HepG2 (cell line): ENCODE measurements around the gene TMEM253. TPM values are rescaled to one million over a fixed set of nuclear protein-coding genes. Genes with fewer than 3 reads are reported as not detected.
A peak's percentile ranks its signal among the peaks of the same experiment; 100 is the strongest.

Source experiments
- MAFF ChIP-seq: IDR thresholded peaks from 2 replicates; pipeline ENCODE4 v1.6.1; 2011; ENCODE audit warnings: low read depth, low read length, improper control_type of control experiment
- NFIC ChIP-seq: IDR thresholded peaks from 2 replicates; pipeline ENCODE4 v1.6.1; 2012; ENCODE audit warnings: mild to moderate bottlenecking, low read length, inconsistent platforms
- NFKB2 ChIP-seq: sonication (generic); formaldehyde crosslinking; IDR thresholded peaks from 2 replicates; pipeline ENCODE4 v1.4.0; 2020; ENCODE audit warnings: missing genetic modification reagents, borderline replicate concordance
- PHF21A ChIP-seq: sonication (generic); formaldehyde crosslinking; IDR thresholded peaks from 2 replicates; pipeline ENCODE4 v1.5.0; 2020; ENCODE audit warnings: mild to moderate bottlenecking, missing genetic modification reagents
- PHF8 ChIP-seq: sonication (generic); formaldehyde crosslinking; IDR thresholded peaks from 2 replicates; pipeline ENCODE4 v1.5.0; 2020; ENCODE audit warnings: missing genetic modification reagents
- YY1 ChIP-seq: IDR thresholded peaks from 2 replicates; pipeline ENCODE4 v1.6.1; 2011; ENCODE audit warnings: low read length, low read depth, moderate library complexity, mild to moderate bottlenecking; ENCODE audit not compliant: insufficient read depth, insufficient replicate concordance
- ZNF24 ChIP-seq: fragments of 450-650 bp; IDR thresholded peaks from 2 replicates; pipeline ENCODE4 v1.6.1; 2017; ENCODE audit warnings: antibody characterized with exemption, mild to moderate bottlenecking
- ZNF33A ChIP-seq: sonication (generic); formaldehyde crosslinking; IDR thresholded peaks from 2 replicates; pipeline ENCODE4 v1.5.1; 2020; ENCODE audit warnings: missing genetic modification reagents, mild to moderate bottlenecking, moderate library complexity, borderline replicate concordance
- ZNF562 ChIP-seq: sonication (generic); formaldehyde crosslinking; IDR thresholded peaks from 2 replicates; pipeline ENCODE4 v1.8.0; 2022; ENCODE audit warnings: missing genetic modification reagents, borderline replicate concordance
- polyA plus RNA-seq, 8 experiments: library from polyadenylated mRNA; depleted of rRNA in 3 of 8; stranded (reverse) in 7 of 8; unstranded in 1 of 8; fragments of >200 nt; fragmentation: Illumina TruSeq in 4 of 8; extraction: Trizol in 4 of 8; gene quantifications; 2 replicates each; pipeline versions ENCODE4 v1.2.1 to v1.2.3, GENCODE V29; 2011 to 2016; ENCODE audit warnings: low read depth in 4 of 8, missing spikeins in 1 of 8, mixed read lengths in 1 of 8; ENCODE audit not compliant: insufficient read depth in 1 of 8
- total RNA-seq, 5 experiments: library from RNA; depleted of rRNA; stranded (reverse); fragments of >200 nt; fragmentation: Illumina TruSeq; extraction: Trizol; gene quantifications; 2 replicates each; pipeline ENCODE4 v1.2.3, GENCODE V29; 2016; ENCODE audit warnings: low read depth in 1 of 5
- TF ChIP-seq, protein P1 (sequence below): IDR thresholded peaks from 2 replicates; pipeline ENCODE4 v1.4.0; 2020; ENCODE audit warnings: mild to moderate bottlenecking, missing genetic modification reagents
- TF ChIP-seq, protein P2 (sequence below): sonication (generic); formaldehyde crosslinking; conservative IDR thresholded peaks from 2 replicates; pipeline ENCODE4 v1.4.0; 2020; ENCODE audit warnings: missing genetic modification reagents
- TF ChIP-seq, protein P3 (sequence below): sonication (generic); formaldehyde crosslinking; IDR thresholded peaks from 2 replicates; pipeline ENCODE4 v1.4.0; 2020; ENCODE audit warnings: missing genetic modification reagents

The TMEM253 gene
- total and polyA plus RNA-seq, 2 of the 13 experiments (the other 11 are each of a cell fraction or from before 2014, with no cell fraction given) = 0.29 to 0.45 TPM

DNA sequence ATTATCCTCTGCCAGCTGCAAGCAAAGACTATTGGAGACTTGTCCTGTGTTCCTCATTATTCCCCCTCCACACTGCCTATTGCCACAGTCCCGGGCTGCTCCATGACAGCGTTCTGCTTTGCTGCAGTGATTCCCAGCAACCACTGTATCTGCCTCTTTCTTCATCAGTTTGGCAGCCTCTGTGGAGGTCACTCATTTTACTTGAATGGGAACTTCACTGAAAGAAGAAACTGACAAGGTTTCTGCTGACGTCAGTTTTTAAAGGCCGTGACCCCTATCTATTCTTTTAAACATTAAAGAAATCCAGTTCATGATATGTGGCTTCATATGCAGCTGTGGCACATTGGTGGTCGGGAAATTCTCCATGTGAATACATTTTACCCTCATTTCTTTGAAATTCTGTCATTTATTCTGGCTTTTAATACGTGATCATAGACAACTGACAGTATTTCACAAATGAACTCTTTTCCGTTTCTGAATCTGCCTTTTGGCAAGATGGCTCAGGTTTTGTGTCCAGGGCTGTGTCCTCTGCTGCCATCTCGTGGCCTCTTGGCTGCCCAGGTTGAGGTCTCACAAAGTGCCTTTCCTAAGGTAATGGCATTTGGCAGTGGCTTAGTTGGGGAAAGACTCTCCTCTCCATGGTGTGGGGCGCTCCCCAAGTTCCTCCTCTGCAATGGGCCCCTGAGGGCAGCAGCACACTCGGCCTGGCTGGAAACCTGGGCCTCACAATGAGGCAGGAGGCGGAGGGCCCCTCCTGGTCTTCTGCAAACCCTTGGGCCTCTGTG, 5.8 kb downstream of the TMEM253 start (continued):
- TF ChIP-seq, protein P1, sequence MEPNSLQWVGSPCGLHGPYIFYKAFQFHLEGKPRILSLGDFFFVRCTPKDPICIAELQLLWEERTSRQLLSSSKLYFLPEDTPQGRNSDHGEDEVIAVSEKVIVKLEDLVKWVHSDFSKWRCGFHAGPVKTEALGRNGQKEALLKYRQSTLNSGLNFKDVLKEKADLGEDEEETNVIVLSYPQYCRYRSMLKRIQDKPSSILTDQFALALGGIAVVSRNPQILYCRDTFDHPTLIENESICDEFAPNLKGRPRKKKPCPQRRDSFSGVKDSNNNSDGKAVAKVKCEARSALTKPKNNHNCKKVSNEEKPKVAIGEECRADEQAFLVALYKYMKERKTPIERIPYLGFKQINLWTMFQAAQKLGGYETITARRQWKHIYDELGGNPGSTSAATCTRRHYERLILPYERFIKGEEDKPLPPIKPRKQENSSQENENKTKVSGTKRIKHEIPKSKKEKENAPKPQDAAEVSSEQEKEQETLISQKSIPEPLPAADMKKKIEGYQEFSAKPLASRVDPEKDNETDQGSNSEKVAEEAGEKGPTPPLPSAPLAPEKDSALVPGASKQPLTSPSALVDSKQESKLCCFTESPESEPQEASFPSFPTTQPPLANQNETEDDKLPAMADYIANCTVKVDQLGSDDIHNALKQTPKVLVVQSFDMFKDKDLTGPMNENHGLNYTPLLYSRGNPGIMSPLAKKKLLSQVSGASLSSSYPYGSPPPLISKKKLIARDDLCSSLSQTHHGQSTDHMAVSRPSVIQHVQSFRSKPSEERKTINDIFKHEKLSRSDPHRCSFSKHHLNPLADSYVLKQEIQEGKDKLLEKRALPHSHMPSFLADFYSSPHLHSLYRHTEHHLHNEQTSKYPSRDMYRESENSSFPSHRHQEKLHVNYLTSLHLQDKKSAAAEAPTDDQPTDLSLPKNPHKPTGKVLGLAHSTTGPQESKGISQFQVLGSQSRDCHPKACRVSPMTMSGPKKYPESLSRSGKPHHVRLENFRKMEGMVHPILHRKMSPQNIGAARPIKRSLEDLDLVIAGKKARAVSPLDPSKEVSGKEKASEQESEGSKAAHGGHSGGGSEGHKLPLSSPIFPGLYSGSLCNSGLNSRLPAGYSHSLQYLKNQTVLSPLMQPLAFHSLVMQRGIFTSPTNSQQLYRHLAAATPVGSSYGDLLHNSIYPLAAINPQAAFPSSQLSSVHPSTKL (CRISPR knock-in tag) = peak; percentile 79
- no peak for TF ChIP-seq NFIC
- TF ChIP-seq MAFF = peak; percentile 92
- TF ChIP-seq ZNF33A = no peak
- TF ChIP-seq, protein P2, sequence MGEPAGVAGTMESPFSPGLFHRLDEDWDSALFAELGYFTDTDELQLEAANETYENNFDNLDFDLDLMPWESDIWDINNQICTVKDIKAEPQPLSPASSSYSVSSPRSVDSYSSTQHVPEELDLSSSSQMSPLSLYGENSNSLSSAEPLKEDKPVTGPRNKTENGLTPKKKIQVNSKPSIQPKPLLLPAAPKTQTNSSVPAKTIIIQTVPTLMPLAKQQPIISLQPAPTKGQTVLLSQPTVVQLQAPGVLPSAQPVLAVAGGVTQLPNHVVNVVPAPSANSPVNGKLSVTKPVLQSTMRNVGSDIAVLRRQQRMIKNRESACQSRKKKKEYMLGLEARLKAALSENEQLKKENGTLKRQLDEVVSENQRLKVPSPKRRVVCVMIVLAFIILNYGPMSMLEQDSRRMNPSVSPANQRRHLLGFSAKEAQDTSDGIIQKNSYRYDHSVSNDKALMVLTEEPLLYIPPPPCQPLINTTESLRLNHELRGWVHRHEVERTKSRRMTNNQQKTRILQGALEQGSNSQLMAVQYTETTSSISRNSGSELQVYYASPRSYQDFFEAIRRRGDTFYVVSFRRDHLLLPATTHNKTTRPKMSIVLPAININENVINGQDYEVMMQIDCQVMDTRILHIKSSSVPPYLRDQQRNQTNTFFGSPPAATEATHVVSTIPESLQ = 0 out of 2 replicates have a peak, but pooled peaks have one; percentile 81
- TF ChIP-seq PHF21A (CRISPR knock-in tag) = peak; percentile 67; the same call in 1 of the 2 replicates
- TF ChIP-seq, protein P3, sequence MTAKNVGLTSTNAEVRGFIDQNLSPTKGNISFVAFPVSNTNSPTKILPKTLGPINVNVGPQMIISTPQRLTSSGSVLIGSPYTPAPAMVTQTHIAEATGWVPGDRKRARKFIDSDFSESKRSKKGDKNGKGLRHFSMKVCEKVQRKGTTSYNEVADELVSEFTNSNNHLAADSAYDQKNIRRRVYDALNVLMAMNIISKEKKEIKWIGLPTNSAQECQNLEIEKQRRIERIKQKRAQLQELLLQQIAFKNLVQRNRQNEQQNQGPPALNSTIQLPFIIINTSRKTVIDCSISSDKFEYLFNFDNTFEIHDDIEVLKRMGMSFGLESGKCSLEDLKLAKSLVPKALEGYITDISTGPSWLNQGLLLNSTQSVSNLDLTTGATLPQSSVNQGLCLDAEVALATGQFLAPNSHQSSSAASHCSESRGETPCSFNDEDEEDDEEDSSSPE (CRISPR knock-in tag) = no peak
- peak; percentile 76; the same call in 1 of the 2 replicates for TF ChIP-seq NFKB2 (CRISPR knock-in tag)
- peak; percentile 53; the same call in 1 of the 2 replicates for TF ChIP-seq PHF8 (CRISPR knock-in tag)
- no peak for TF ChIP-seq ZNF24
- TF ChIP-seq YY1 = peak; percentile 88
- TF ChIP-seq ZNF562 (CRISPR knock-in tag) = no peak
